Measurements from ENCODE around the gene SLC26A6. TPM values are rescaled to one million over a fixed set of nuclear protein-coding genes. Genes with fewer than 3 reads are reported as not detected.

The SLC26A6 gene
- total RNA-seq, 6 experiments from 2014 or later: 6.6 to 9.9 (median 8.6) TPM

- peaks cover 0 to 6% (median 0%) of the 10 kb centered on the region in 4 donors for H3K4me1 ChIP-seq
- no peaks in the 10 kb centered on the region for H3K9me3 ChIP-seq
- intact Hi-C loops (cut with DNase I): no loop called here
- peaks cover 0 to 11% (median 10%) of the 10 kb centered on the region in 4 donors for H3K36me3 ChIP-seq
- no peak overlapping the region for H3K4me3 ChIP-seq
- DNase-seq (no peak), ATAC-seq (no peak)
- no peak for TF ChIP-seq CTCF (IDR thresholded peaks at IDR 0.05)
- no peak for TF ChIP-seq POLR2A (IDR thresholded peaks at IDR 0.05)
- WGBS (ENCODE audit: insufficient coverage, low coverage, low lambda C conversion rate, missing lambda C conversion rate): 93% methylated on average over 2 of the region's 24 CpGs
- H3K27me3 ChIP-seq: no peaks in the 10 kb centered on the region
- no peak overlapping the region for H3K27ac ChIP-seq
Observed at GRCh38 chr3:48678566-48679380, 43.5 kb upstream of the SLC26A6 start.

- intact Hi-C loops (cut with DNase I): no loop called here
- peaks cover 0 to 11% (median 10%) of the 10 kb centered on the region in 4 donors for H3K36me3 ChIP-seq
- no peaks in the 10 kb centered on the region for H3K27me3 ChIP-seq
- H3K27ac ChIP-seq: no peak overlapping the region
- no peak for TF ChIP-seq POLR2A (IDR thresholded peaks at IDR 0.05)
- TF ChIP-seq CTCF (IDR thresholded peaks at IDR 0.05): no peak
- WGBS (ENCODE audit: insufficient coverage, low coverage, low lambda C conversion rate, missing lambda C conversion rate): 80% methylated on average over 4 of the region's 4 CpGs
- DNase-seq: no peak
- H3K9me3 ChIP-seq: no peaks in the 10 kb centered on the region
- peaks cover 0 to 3% (median 0%) of the 10 kb centered on the region in 4 donors for H3K4me1 ChIP-seq
- no peak overlapping the region for H3K4me3 ChIP-seq
- no peak for ATAC-seq
Observed at GRCh38 chr3:48678056-48678455, 42.8 kb upstream of the SLC26A6 start.

- Histone ChIP-seq H3K27ac (no peak overlapping the region), H3K4me3 (no peak overlapping the region), H3K27me3 (no peaks in the 10 kb centered on the region), H3K4me1 (no peaks in the 10 kb centered on the region), H3K36me3 (peaks cover 0 to 5% (median 4%) of the 10 kb centered on the region in 4 donors), H3K9me3 (no peaks in the 10 kb centered on the region)
- intact Hi-C loops (cut with DNase I): no loop called here
- ATAC-seq (peak in 2 of 4 donors; percentile 8 to 18), DNase-seq (no peak)
- no peak for TF ChIP-seq POLR2A (IDR thresholded peaks at IDR 0.05)
- no peak for TF ChIP-seq CTCF (IDR thresholded peaks at IDR 0.05)
- 94% methylated on average over 6 of the region's 9 CpGs for WGBS (ENCODE audit: insufficient coverage, low coverage, low lambda C conversion rate, missing lambda C conversion rate)
Observed at GRCh38 chr3:48674505-48674904, 39.2 kb upstream of the SLC26A6 start.

- Histone ChIP-seq H3K27ac (no peak overlapping the region), H3K9me3 (no peaks in the 10 kb centered on the region), H3K4me3 (no peak overlapping the region), H3K4me1 (no peaks in the 10 kb centered on the region), H3K27me3 (no peaks in the 10 kb centered on the region), H3K36me3 (no peaks in the 10 kb centered on the region)
- TF ChIP-seq POLR2A (IDR thresholded peaks at IDR 0.05) (no peak), CTCF (IDR thresholded peaks at IDR 0.05) (no peak)
- ATAC-seq (no peak), DNase-seq (no peak)
- WGBS (ENCODE audit: insufficient coverage, low coverage, low lambda C conversion rate, missing lambda C conversion rate): 56% methylated on average over 1 of the region's 1 CpG
- intact Hi-C loops (cut with DNase I): no loop called here
Observed at GRCh38 chr3:48672522-48672921, 37.3 kb upstream of the SLC26A6 start.
